Glutamatergic neuron (in vitro differentiated cells): Measurements from ENCODE around the gene KCNMB4. TPM values are rescaled to one million over a fixed set of nuclear protein-coding genes. Genes with fewer than 3 reads are reported as not detected.

Experiments
- DNase-seq: peaks from one replicate; pipeline ENCODE4 v3.0.0; 2022
- H3K27ac Mint-ChIP-seq: one replicate; pipeline ENCODE4 v1.8.0; 2020; ENCODE audit warnings: mild to moderate bottlenecking, mixed read lengths, inconsistent platforms; ENCODE audit not compliant: unreplicated experiment
- H3K27me3 Mint-ChIP-seq: one replicate; pipeline ENCODE4 v1.8.0; 2020; ENCODE audit warnings: mild to moderate bottlenecking, moderate library complexity, mixed read lengths, inconsistent platforms; ENCODE audit not compliant: unreplicated experiment
- H3K36me3 Mint-ChIP-seq: one replicate; pipeline ENCODE4 v1.8.0; 2020; ENCODE audit warnings: mild to moderate bottlenecking, mixed read lengths, inconsistent platforms; ENCODE audit not compliant: unreplicated experiment
- H3K4me1 Mint-ChIP-seq: one replicate; pipeline ENCODE4 v1.8.0; 2020; ENCODE audit warnings: mild to moderate bottlenecking, low read depth, mixed read lengths, inconsistent platforms; ENCODE audit not compliant: unreplicated experiment
- H3K4me3 Mint-ChIP-seq: one replicate; pipeline ENCODE4 v1.8.0; 2020; ENCODE audit warnings: mild to moderate bottlenecking, mixed read lengths, inconsistent platforms; ENCODE audit not compliant: unreplicated experiment
- H3K9me3 Mint-ChIP-seq: one replicate; pipeline ENCODE4 v1.8.0; 2020; ENCODE audit warnings: mild to moderate bottlenecking, moderate library complexity, mixed read lengths, inconsistent platforms; ENCODE audit not compliant: unreplicated experiment
- total RNA-seq: library from RNA; stranded (reverse); fragmentation: NEBNext Ultra II Directional; extraction: Animal tissue kit (Norgen Biotek cat#: 25700); gene quantifications from one replicate; pipeline ENCODE4 v1.2.1, GENCODE V29; 2021; ENCODE audit not compliant: unreplicated experiment
- TF ChIP-seq, protein P1 (sequence below): fragments of 200-600 bp; sonication (generic); IDR thresholded peaks from one replicate; pipeline ENCODE4 v1.5.0; 2021; ENCODE audit not compliant: partially characterized antibody, unreplicated experiment

KCNMB4 gene
- total RNA-seq, 1 donor from 2014 or later, result 18.7 TPM

DNA sequence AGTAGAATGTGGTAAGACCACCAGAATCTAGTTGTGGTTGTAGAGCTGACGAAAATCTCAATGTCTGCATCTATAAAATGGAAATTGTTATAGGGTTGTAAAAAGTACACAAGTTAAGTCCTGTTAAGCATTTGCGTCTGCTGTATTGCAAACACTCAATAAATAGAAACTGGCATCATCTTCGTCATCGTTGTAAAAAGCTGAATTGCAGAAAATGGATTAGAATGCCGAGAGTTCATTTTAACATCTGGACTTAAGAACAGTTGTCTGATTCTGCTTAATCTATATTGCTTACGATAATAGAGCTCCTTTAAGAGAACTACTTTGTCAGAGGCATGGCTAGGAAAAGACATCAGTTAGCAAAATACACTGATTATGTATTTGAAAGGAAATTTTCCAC, 33.2 kb downstream of the KCNMB4 start:
- peaks cover 4% of the 10 kb centered on the region for H3K36me3 Mint-ChIP-seq
- H3K4me3 Mint-ChIP-seq, result no peak overlapping the region
- H3K9me3 Mint-ChIP-seq, result no peaks in the 10 kb centered on the region
- no peaks in the 10 kb centered on the region for H3K4me1 Mint-ChIP-seq
- no peaks in the 10 kb centered on the region for H3K27me3 Mint-ChIP-seq
- DNase-seq, result no peak
- no peak overlapping the region for H3K27ac Mint-ChIP-seq
- TF ChIP-seq, protein P1, sequence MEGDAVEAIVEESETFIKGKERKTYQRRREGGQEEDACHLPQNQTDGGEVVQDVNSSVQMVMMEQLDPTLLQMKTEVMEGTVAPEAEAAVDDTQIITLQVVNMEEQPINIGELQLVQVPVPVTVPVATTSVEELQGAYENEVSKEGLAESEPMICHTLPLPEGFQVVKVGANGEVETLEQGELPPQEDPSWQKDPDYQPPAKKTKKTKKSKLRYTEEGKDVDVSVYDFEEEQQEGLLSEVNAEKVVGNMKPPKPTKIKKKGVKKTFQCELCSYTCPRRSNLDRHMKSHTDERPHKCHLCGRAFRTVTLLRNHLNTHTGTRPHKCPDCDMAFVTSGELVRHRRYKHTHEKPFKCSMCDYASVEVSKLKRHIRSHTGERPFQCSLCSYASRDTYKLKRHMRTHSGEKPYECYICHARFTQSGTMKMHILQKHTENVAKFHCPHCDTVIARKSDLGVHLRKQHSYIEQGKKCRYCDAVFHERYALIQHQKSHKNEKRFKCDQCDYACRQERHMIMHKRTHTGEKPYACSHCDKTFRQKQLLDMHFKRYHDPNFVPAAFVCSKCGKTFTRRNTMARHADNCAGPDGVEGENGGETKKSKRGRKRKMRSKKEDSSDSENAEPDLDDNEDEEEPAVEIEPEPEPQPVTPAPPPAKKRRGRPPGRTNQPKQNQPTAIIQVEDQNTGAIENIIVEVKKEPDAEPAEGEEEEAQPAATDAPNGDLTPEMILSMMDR, result no peak

DNA sequence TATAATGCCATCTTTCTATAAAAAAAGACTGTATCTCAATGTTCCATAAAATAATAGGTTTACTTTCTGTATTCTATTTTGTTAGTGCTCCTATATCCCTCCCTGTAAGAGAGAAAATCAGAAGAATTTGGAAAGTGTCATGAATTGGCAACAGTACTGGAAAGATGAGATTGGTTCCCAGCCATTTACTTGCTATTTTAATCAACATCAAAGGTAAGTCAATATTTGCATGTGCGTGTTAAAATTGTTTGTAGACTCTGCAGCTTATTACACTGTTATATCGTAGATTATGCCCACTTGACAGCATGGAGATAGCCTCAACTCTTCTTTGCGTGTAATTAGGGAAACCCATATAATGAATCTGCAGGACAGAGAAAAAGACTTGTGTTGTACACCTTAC, 34.0 kb downstream of the KCNMB4 start:
- Mint-ChIP-seq H3K9me3 (no peaks in the 10 kb centered on the region), H3K36me3 (peaks cover 4% of the 10 kb centered on the region), H3K4me3 (no peak overlapping the region), H3K27me3 (no peaks in the 10 kb centered on the region), H3K27ac (no peak overlapping the region), H3K4me1 (no peaks in the 10 kb centered on the region)
- TF ChIP-seq, protein P1, result no peak
- no peak for DNase-seq

DNA sequence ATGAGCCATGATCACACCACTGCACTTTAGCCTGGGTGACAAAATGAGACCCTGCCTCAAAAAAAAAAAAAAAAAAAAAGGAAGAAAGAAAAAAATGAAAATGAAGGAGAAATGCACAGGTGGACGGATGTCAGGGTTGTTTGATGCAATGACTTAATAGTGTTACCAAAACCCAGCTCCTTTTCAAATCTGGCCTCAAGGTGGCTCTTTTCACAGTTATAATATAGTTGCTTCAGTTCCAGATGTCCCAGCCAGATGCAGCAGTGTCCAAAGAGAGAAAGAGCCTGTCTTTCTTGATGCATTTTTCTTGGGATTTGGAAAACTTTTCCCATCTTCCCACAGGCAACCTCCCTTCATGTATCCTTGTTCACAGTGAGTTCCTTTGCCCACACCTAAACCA, 36.5 kb downstream of the KCNMB4 start:
- H3K9me3 Mint-ChIP-seq, result no peaks in the 10 kb centered on the region
- no peak overlapping the region for H3K4me3 Mint-ChIP-seq
- DNase-seq, result no peak
- TF ChIP-seq, protein P1, result no peak
- H3K27me3 Mint-ChIP-seq, result no peaks in the 10 kb centered on the region
- H3K36me3 Mint-ChIP-seq, result peaks cover 4% of the 10 kb centered on the region
- H3K4me1 Mint-ChIP-seq, result no peaks in the 10 kb centered on the region
- no peak overlapping the region for H3K27ac Mint-ChIP-seq

DNA sequence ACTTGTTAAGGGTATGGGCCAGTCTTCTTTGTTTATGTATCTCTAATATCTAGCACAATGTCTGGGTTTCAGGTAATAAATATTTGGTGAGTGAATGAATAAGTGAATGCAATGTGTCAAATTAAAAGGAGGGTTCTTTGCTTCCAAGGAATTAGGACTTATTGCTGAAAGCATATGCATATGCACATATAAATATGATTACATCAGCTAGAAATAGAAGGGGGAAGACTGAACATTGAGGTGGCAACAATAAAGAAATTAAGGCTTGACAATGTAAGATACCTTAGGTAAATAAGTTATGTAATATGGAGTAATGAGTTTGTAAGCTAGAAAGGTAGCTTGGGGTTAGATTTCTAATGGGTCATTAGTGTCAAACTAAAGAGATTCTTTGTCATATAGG, 37.7 kb downstream of the KCNMB4 start:
- peaks cover 2% of the 10 kb centered on the region for H3K27me3 Mint-ChIP-seq
- H3K4me1 Mint-ChIP-seq, result no peaks in the 10 kb centered on the region
- TF ChIP-seq, protein P1, result no peak
- DNase-seq, result no peak
- H3K36me3 Mint-ChIP-seq, result peaks cover 4% of the 10 kb centered on the region
- no peaks in the 10 kb centered on the region for H3K9me3 Mint-ChIP-seq
- no peak overlapping the region for H3K27ac Mint-ChIP-seq
- no peak overlapping the region for H3K4me3 Mint-ChIP-seq

DNA sequence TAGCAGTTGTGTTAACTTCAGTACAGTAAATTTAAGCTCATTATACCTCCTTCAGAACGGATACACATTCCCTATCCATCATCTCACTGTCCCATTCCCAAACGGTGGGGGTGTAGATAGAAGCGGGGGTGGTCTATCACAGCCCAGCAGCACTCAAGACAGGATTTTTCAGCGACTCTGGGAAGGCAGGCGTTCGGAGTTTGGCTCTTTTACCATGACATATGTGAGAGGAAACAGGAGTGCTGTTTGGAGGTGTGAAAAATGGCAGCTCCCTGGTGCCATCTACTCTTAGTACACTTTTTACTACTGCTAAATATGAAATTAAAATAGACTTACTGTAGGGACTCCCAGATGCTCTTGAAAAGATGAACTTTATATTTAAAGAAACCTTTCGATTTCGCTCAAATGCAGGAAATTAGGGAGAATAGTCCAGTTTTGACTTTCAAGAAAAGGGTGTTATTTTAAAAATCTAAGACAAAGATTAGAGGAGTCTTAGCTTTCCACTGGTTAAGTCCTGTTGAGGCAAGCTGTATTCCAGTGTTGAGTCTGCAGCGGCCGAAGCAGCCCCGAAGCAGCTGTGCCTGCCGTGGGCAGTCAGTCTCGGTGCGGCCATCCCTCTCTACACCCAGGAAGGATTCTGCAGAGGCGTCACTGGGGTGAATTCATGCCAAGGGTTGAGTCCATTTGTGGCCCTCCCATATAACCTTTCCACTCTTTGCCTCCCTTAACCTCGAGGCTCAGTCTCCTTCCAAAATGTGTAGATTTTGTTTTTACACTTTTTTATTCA, 42.1 kb downstream of the KCNMB4 start:
- H3K36me3 Mint-ChIP-seq, result no peaks in the 10 kb centered on the region
- H3K27ac Mint-ChIP-seq, result no peak overlapping the region
- H3K4me3 Mint-ChIP-seq, result no peak overlapping the region
- peaks cover 3% of the 10 kb centered on the region for H3K27me3 Mint-ChIP-seq
- H3K4me1 Mint-ChIP-seq, result no peaks in the 10 kb centered on the region
- TF ChIP-seq, protein P1, result no peak
- H3K9me3 Mint-ChIP-seq, result no peaks in the 10 kb centered on the region
- DNase-seq, result no peak
